H1 (cell line): Measurements from ENCODE around the gene MMP7. TPM values are rescaled to one million over a fixed set of nuclear protein-coding genes. Genes with fewer than 3 reads are reported as not detected.

ENCODE experiments used
- CTCF ChIA-PET: fragments of 300-600 bp; sonication (Branson Sonifier 250); formaldehyde crosslinking; loops from one replicate; lab custom pipeline; 2021; ENCODE audit not compliant: partially characterized antibody; lab: Charles Lee
- POLR2A ChIA-PET: fragments of 300-600 bp; sonication (Branson Sonifier 250); formaldehyde crosslinking; loops from one replicate; lab custom pipeline; 2021; ENCODE audit warnings: inconsistent platforms; ENCODE audit not compliant: partially characterized antibody; lab: Charles Lee
- DNase-seq, 2 experiments: peaks; one replicate each; pipeline versions ENCODE4 v3.0.0 to v3.0.0-alpha.2; 2010 to 2022; ENCODE audit warnings: low spot score in 2 of 2, low read depth in 1 of 2, mixed read lengths in 1 of 2
- FAIRE-seq: peaks from 2 replicates; lab custom pipeline; 2011; peaks lifted over from hg19 to GRCh38; lab: Jason Lieb, UNC
- H2AFZ ChIP-seq: 2 replicates; pipeline ENCODE4 v1.8.1; 2012; ENCODE audit warnings: low read length, inconsistent platforms
- H2AK5ac ChIP-seq: 2 replicates; pipeline ENCODE4 v1.6.1; 2013; ENCODE audit warnings: low read depth, low read length
- H2BK120ac ChIP-seq: replicated peaks from 2 replicates; pipeline ENCODE3; 2013; ENCODE audit warnings: low read depth, low read length, inconsistent platforms
- H2BK12ac ChIP-seq: 2 replicates; pipeline ENCODE4 v1.6.1; 2013; ENCODE audit warnings: low read depth, low read length
- H2BK15ac ChIP-seq: 2 replicates; pipeline ENCODE4 v1.6.1; 2013; ENCODE audit warnings: low read length
- H2BK20ac ChIP-seq: 2 replicates; pipeline ENCODE4 v1.6.1; 2013; ENCODE audit warnings: low read length
- H2BK5ac ChIP-seq: 2 replicates; pipeline ENCODE4 v1.6.1; 2013; ENCODE audit warnings: low read depth, low read length
- H3K14ac ChIP-seq: 2 replicates; pipeline ENCODE4 v1.6.1; 2013; ENCODE audit warnings: inconsistent platforms; ENCODE audit not compliant: insufficient read length
- H3K18ac ChIP-seq: 2 replicates; pipeline ENCODE4 v1.6.1; 2013; ENCODE audit warnings: low read length; ENCODE audit errors: extremely low read depth
- H3K23ac ChIP-seq: 2 replicates; pipeline ENCODE4 v1.6.1; 2013; ENCODE audit warnings: inconsistent platforms; ENCODE audit not compliant: insufficient read length
- H3K23me2 ChIP-seq: 2 replicates; pipeline ENCODE4 v1.6.1; 2013; ENCODE audit warnings: low read depth, low read length
- H3K27ac ChIP-seq: 2 replicates; pipeline ENCODE4 v1.6.1; 2011; ENCODE audit warnings: low read depth, low read length, inconsistent platforms
- H3K27me3 ChIP-seq, 4 experiments: replicated peaks in 1 of 4; 1 replicate in 1 of 4; 2 replicates in 3 of 4; pipeline versions ENCODE4 v1.6.1 to v1.8.1; 2011 to 2013; ENCODE audit warnings: low read length in 3 of 4, mild to moderate bottlenecking in 3 of 4, inconsistent platforms in 2 of 4, mixed read lengths in 2 of 4, moderate library complexity in 1 of 4; ENCODE audit not compliant: control insufficient read depth in 3 of 4, insufficient read depth in 3 of 4; ENCODE audit errors: extremely low read depth in 1 of 4
- H3K36me3 ChIP-seq, 4 experiments: 2 replicates each; pipeline versions ENCODE4 v1.6.1 to v1.8.1; 2011 to 2013; ENCODE audit warnings: mild to moderate bottlenecking in 4 of 4, low read length in 3 of 4, moderate library complexity in 2 of 4, control low read depth in 1 of 4, inconsistent platforms in 1 of 4; ENCODE audit not compliant: insufficient read depth in 4 of 4, control insufficient read depth in 2 of 4
- H3K4ac ChIP-seq: replicated peaks from 2 replicates; pipeline ENCODE3; 2013; ENCODE audit warnings: low read length, low read depth, mixed read lengths, inconsistent platforms; ENCODE audit not compliant: insufficient read length
- H3K4me1 ChIP-seq, 4 experiments: replicated peaks in 1 of 4; 1 replicate in 1 of 4; 2 replicates in 3 of 4; pipeline versions ENCODE4 v1.6.1 to v1.8.1; 2011 to 2013; ENCODE audit warnings: low read length in 3 of 4, inconsistent platforms in 2 of 4, mixed read lengths in 1 of 4; ENCODE audit not compliant: insufficient read depth in 4 of 4, control insufficient read depth in 3 of 4
- H3K4me2 ChIP-seq, 2 experiments: 2 replicates each; pipeline versions ENCODE4 v1.6.1 to v1.8.1; 2011 to 2013; ENCODE audit warnings: low read depth in 2 of 2, low read length in 2 of 2, control low read depth in 1 of 2, inconsistent platforms in 1 of 2, mild to moderate bottlenecking in 1 of 2; ENCODE audit not compliant: insufficient read depth in 1 of 2
- H3K4me3 ChIP-seq, 4 experiments: fragments of 200-600, 300-600 bp in 1 of 4; sonication (generic), shearing (Covaris generic), sonication (Bioruptor Twin) in 1 of 4; 2 replicates each; pipeline versions ENCODE4 v1.5.1 to v1.8.1; 2011 to 2016; ENCODE audit warnings: low read length in 4 of 4, low read depth in 3 of 4, control low read depth in 2 of 4, inconsistent platforms in 2 of 4, mild to moderate bottlenecking in 2 of 4, mixed read lengths in 1 of 4, moderate library complexity in 1 of 4; ENCODE audit not compliant: insufficient read depth in 2 of 4; ENCODE audit errors: extremely low read depth in 1 of 4
- H3K56ac ChIP-seq: replicated peaks from 2 replicates; pipeline ENCODE3; 2013; ENCODE audit warnings: low read depth, mild to moderate bottlenecking, mixed read lengths, low read length, inconsistent platforms; ENCODE audit not compliant: insufficient read length
- H3K79me1 ChIP-seq: 2 replicates; pipeline ENCODE4 v1.6.1; 2013; ENCODE audit warnings: low read depth, low read length, control low read depth
- H3K79me2 ChIP-seq, 2 experiments: 2 replicates each; pipeline versions ENCODE4 v1.6.1 to v1.8.1; 2012 to 2013; ENCODE audit warnings: low read length in 2 of 2, mild to moderate bottlenecking in 2 of 2, inconsistent platforms in 1 of 2; ENCODE audit not compliant: insufficient read depth in 2 of 2, control insufficient read depth in 1 of 2
- H3K9ac ChIP-seq, 4 experiments: replicated peaks in 1 of 4; 1 replicate in 1 of 4; 2 replicates in 3 of 4; pipeline versions ENCODE4 v1.6.1 to v1.8.1; 2011 to 2013; ENCODE audit warnings: low read depth in 3 of 4, low read length in 3 of 4, control low read depth in 2 of 4, mild to moderate bottlenecking in 2 of 4, moderate library complexity in 2 of 4, inconsistent platforms in 1 of 4; ENCODE audit errors: extremely low read depth in 1 of 4
- H3K9me3 ChIP-seq, 2 experiments: 2 replicates each; pipeline versions ENCODE4 v1.6.1 to v1.8.1; 2012 to 2013; ENCODE audit warnings: mild to moderate bottlenecking in 2 of 2, moderate library complexity in 2 of 2, control low read depth in 1 of 2, inconsistent platforms in 1 of 2, low read depth in 1 of 2, low read length in 1 of 2, mixed read lengths in 1 of 2; ENCODE audit not compliant: insufficient read depth in 2 of 2
- H4K20me1 ChIP-seq, 2 experiments: replicated peaks in 1 of 2; 2 replicates each; pipeline versions ENCODE3 to v1.8.1; 2011 to 2013; ENCODE audit warnings: inconsistent platforms in 2 of 2, low read length in 2 of 2, mild to moderate bottlenecking in 1 of 2; ENCODE audit not compliant: insufficient read depth in 2 of 2, control insufficient read depth in 1 of 2
- H4K5ac ChIP-seq: 2 replicates; pipeline ENCODE4 v1.6.1; 2013; ENCODE audit warnings: low read length, low read depth, mixed read lengths, inconsistent platforms; ENCODE audit not compliant: insufficient read length
- H4K8ac ChIP-seq: 2 replicates; pipeline ENCODE4 v1.8.0; 2013; ENCODE audit warnings: mild to moderate bottlenecking, moderate library complexity, low read length, inconsistent platforms; ENCODE audit not compliant: insufficient read depth; ENCODE audit errors: extremely low read depth
- H4K91ac ChIP-seq: replicated peaks from 2 replicates; pipeline ENCODE3; 2013; ENCODE audit warnings: low read length, mixed read lengths, inconsistent platforms; ENCODE audit not compliant: insufficient read length
- CHD1 ChIP-seq: IDR thresholded peaks from 2 replicates; pipeline ENCODE4 v1.6.1; 2012; ENCODE audit warnings: low read depth, low read length, improper control_type of control experiment
- HDAC2 ChIP-seq, 2 experiments: fragments of 300-600 bp in 1 of 2; sonication (generic) in 1 of 2; IDR thresholded peaks; 2 replicates each; pipeline ENCODE4 v1.6.1; 2011 to 2012; ENCODE audit warnings: low read depth in 2 of 2, low read length in 2 of 2, mild to moderate bottlenecking in 2 of 2, moderate library complexity in 2 of 2, borderline replicate concordance in 1 of 2, inconsistent platforms in 1 of 2
- KDM1A ChIP-seq: fragments of 200-600, 300-600 bp; sonication (generic); IDR thresholded peaks from 2 replicates; pipeline ENCODE4 v1.7.1; 2016; ENCODE audit warnings: mild to moderate bottlenecking, low read length, borderline replicate concordance
- MAFK ChIP-seq: IDR thresholded peaks from 2 replicates; pipeline ENCODE4 v1.6.1; 2012; ENCODE audit warnings: low read depth, mild to moderate bottlenecking, improper control_type of control experiment, low read length
- POU5F1 ChIP-seq: IDR thresholded peaks from 2 replicates; pipeline ENCODE4 v1.6.1; 2011; ENCODE audit warnings: low read depth, mild to moderate bottlenecking, low read length, moderate library complexity
- RAD21 ChIP-seq, 2 experiments: IDR thresholded peaks in 1 of 2; conservative IDR thresholded peaks in 1 of 2; 2 replicates each; pipeline ENCODE4 v1.6.1; 2011; ENCODE audit warnings: low read depth in 2 of 2, low read length in 2 of 2, improper control_type of control experiment in 1 of 2, inconsistent platforms in 1 of 2, mild to moderate bottlenecking in 1 of 2, moderate library complexity in 1 of 2
- TAF7 ChIP-seq: optimal IDR thresholded peaks from 2 replicates; pipeline ENCODE3; 2011; ENCODE audit warnings: low read depth, mild to moderate bottlenecking, inconsistent platforms, low read length, moderate library complexity, borderline replicate concordance
- WGBS, 2 experiments: shearing (Covaris generic) in 1 of 2; methylation state at CpG; one replicate each; pipeline versions ENCODE4 v1.1.6 to v1.1.7; 2013 to 2015; ENCODE audit warnings: low lambda C conversion rate in 2 of 2, mixed read lengths in 2 of 2, inconsistent platforms in 1 of 2, low coverage in 1 of 2, missing lambda C conversion rate in 1 of 2; ENCODE audit not compliant: insufficient replicate concordance in 2 of 2, insufficient coverage in 1 of 2, insufficient read length in 1 of 2; ENCODE audit errors: extremely low coverage in 1 of 2, missing lambda C conversion rate in 1 of 2; 5-methylcytosine and 5-hydroxymethylcytosine counted together
- polyA plus RNA-seq, 7 experiments: library from polyadenylated mRNA; depleted of rRNA in 3 of 7; stranded (reverse) in 5 of 7; unstranded in 2 of 7; fragments of >200 nt in 5 of 7; fragments of 200-250 nt in 2 of 7; gene quantifications; 1 replicate in 5 of 7; 2 replicates in 1 of 7; 4 replicates in 1 of 7; pipeline versions ENCODE4 v1.2.1 to v1.2.3, GENCODE V29; 2011 to 2013; ENCODE audit warnings: missing spikeins in 2 of 7, mixed read lengths in 2 of 7
- total RNA-seq: library from RNA; stranded (reverse); fragmentation: NEBNext Ultra II Directional; extraction: Animal tissue kit (Norgen Biotek cat#: 25700); gene quantifications from 2 replicates; pipeline ENCODE4 v1.2.1, GENCODE V29; 2021
- TF ChIP-seq, protein P1 (sequence below): IDR thresholded peaks from 2 replicates; pipeline ENCODE4 v1.6.1; 2012; ENCODE audit warnings: inconsistent platforms

Gene MMP7
- total and polyA plus RNA-seq, 2 of the 8 experiments (the other 6 are each of a cell fraction or from before 2014, with no cell fraction given): not detected

DNA sequence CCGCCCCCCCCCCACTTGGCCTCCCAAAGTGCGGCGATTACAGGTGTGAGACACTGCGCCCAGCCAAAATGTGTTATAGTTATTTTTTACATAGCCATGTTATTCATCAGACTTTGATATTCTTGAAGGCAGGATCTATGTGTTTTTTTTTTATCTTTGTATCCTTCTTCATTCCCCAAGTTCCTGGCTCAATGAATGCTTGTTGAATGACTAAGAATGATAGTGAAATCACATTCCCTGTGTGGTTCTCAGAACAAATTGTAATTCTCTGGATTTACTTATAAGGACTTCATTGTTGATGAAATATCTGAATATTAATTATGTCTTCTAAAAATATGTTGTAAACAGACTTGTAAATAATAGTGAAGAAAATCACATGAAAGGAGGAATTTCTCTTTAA lies 33.5 kb downstream of the MMP7 start:
- H3K4me2 ChIP-seq: no peak overlapping the region
- CTCF ChIA-PET: interaction anchor here (1.1 to 1.8 kb wide), 7 partner anchors 21 to 208 kb away, joined by 3 to 39 read pairs (median 6); no protein-coding TSS in a partner anchor
- no peak overlapping the region for H3K14ac ChIP-seq
- no peak overlapping the region for H2BK12ac ChIP-seq
- H4K20me1 ChIP-seq: no peaks in the 10 kb centered on the region
- H3K18ac ChIP-seq: no peak overlapping the region
- H2BK15ac ChIP-seq: no peak overlapping the region
- no peaks in the 10 kb centered on the region for H3K79me1 ChIP-seq
- no peak overlapping the region for H2BK5ac ChIP-seq
- no peak overlapping the region for H4K91ac ChIP-seq
- H2AFZ ChIP-seq: no peak overlapping the region
- H4K5ac ChIP-seq: no peak overlapping the region
- no peak overlapping the region for H3K56ac ChIP-seq
- H3K9me3 ChIP-seq: no peaks in the 10 kb centered on the region
- no peak overlapping the region for H3K4me3 ChIP-seq
- no peak overlapping the region for H3K4ac ChIP-seq
- H2BK20ac ChIP-seq: no peak overlapping the region
- no peaks in the 10 kb centered on the region for H3K23me2 ChIP-seq
- DNase-seq: no peak
- no peaks in the 10 kb centered on the region for H3K27me3 ChIP-seq
- H2AK5ac ChIP-seq: no peak overlapping the region
- no peak overlapping the region for H3K9ac ChIP-seq
- H3K79me2 ChIP-seq: no peaks in the 10 kb centered on the region
- POLR2A ChIA-PET: no interaction called here
- FAIRE-seq: no peak
- no peak for TF ChIP-seq KDM1A
- TF ChIP-seq RAD21 (IDR thresholded peaks at IDR 0.05 in 1 of 2, conservative IDR thresholded peaks at IDR 0.05 in 1 of 2; ENCODE audit: low read depth in 2 of 2, low read length in 2 of 2): no peak
- TF ChIP-seq POU5F1: no peak
- no peak for TF ChIP-seq TAF7
- TF ChIP-seq HDAC2 (IDR thresholded peaks at IDR 0.05; ENCODE audit: borderline replicate concordance in 1 of 2, low read depth in 2 of 2, low read length in 2 of 2): no peak
- no peak for TF ChIP-seq CHD1
- TF ChIP-seq MAFK: no peak
- TF ChIP-seq, protein P1, sequence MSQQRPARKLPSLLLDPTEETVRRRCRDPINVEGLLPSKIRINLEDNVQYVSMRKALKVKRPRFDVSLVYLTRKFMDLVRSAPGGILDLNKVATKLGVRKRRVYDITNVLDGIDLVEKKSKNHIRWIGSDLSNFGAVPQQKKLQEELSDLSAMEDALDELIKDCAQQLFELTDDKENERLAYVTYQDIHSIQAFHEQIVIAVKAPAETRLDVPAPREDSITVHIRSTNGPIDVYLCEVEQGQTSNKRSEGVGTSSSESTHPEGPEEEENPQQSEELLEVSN: no peak
- TF ChIP-seq, all 59 proteins: peak for 0
- no peaks in the 10 kb centered on the region for H3K36me3 ChIP-seq
- H3K23ac ChIP-seq: no peak overlapping the region
- no peak overlapping the region for H3K27ac ChIP-seq
- H2BK120ac ChIP-seq: no peak overlapping the region
- 98% methylated on average over 3 of the region's 4 CpGs; no CpG with 5 or more reads in 1 of the 2 experiments for WGBS, 2 experiments
- H4K8ac ChIP-seq: no peak overlapping the region
- peaks cover 0 to 6% (median 2%) of the 10 kb centered on the region in 4 experiments; a peak in 2 of 7 replicates for H3K4me1 ChIP-seq
